HG03575 (cell line): ENCODE results near the gene C11orf21.

Experiments used
- ATAC-seq: cut with Tn5 transposase; IDR thresholded peaks from one replicate; pipeline ENCODE4 v1.9.1; 2021; ENCODE audit not compliant: unreplicated experiment, insufficient number of reproducible peaks, low FRiP score; ENCODE audit errors: extremely low read depth

Gene C11orf21

GRCh38 chr11:2310786-2311352 is 9.2 kb upstream of the C11orf21 start:
- no peak for ATAC-seq

- ATAC-seq, result no peak
Measured at GRCh38 chr11:2310073-2310785, 8.5 kb upstream of the C11orf21 start.

- no peak for ATAC-seq
Measured at GRCh38 chr11:2309251-2310072, 7.7 kb upstream of the C11orf21 start.

- no peak for ATAC-seq
Measured at GRCh38 chr11:2308713-2309112, 7.0 kb upstream of the C11orf21 start.

GRCh38 chr11:2307501-2308331 is 6.0 kb upstream of the C11orf21 start:
- no peak for ATAC-seq

- ATAC-seq, result no peak
Measured at GRCh38 chr11:2306877-2307500, 5.3 kb upstream of the C11orf21 start.

- no peak for ATAC-seq
Measured at GRCh38 chr11:2306452-2306823, 4.7 kb upstream of the C11orf21 start.

GRCh38 chr11:2305788-2306451 is 4.2 kb upstream of the C11orf21 start:
- ATAC-seq, result no peak

- ATAC-seq, result no peak
Measured at GRCh38 chr11:2305140-2305778, 3.5 kb upstream of the C11orf21 start.

- ATAC-seq, result no peak
Measured at GRCh38 chr11:2304506-2305139, 2.9 kb upstream of the C11orf21 start.

GRCh38 chr11:2303627-2304505 is 2.1 kb upstream of the C11orf21 start:
- ATAC-seq, result no peak

- no peak for ATAC-seq
Measured at GRCh38 chr11:2302896-2303626, 1.3 kb upstream of the C11orf21 start.

- no peak for ATAC-seq
Measured at GRCh38 chr11:2302306-2302895, 683 bp upstream of the C11orf21 start.

- no peak for ATAC-seq
Measured at GRCh38 chr11:2300936-2301630, 635 bp downstream of the C11orf21 start.

- ATAC-seq, result no peak
Measured at GRCh38 chr11:2300290-2300935, 1.3 kb downstream of the C11orf21 start.
